ENCODE results near the gene SLC12A5.

SLC12A5 gene

DNA sequence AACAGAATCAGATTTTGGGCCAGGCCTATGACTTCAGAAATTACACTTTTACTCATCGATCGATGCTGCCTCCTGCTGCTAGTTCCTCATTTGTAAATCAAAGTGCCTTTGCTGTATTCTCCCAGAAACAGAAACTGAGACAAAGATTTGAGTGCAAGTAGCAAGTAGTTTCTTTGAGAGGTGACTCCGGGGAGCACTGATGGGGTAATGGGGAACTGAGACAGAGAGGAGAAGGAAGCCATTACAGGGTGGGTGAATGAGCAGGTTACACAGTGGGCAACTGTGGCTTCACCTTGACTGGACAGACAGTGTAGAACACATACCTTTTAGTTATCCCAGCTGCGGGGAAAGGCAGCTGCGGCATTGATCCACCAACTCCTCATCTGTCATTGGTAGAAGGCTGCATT is 79.4 kb downstream of the SLC12A5 start:
- TF ChIP-seq, protein P1, sequence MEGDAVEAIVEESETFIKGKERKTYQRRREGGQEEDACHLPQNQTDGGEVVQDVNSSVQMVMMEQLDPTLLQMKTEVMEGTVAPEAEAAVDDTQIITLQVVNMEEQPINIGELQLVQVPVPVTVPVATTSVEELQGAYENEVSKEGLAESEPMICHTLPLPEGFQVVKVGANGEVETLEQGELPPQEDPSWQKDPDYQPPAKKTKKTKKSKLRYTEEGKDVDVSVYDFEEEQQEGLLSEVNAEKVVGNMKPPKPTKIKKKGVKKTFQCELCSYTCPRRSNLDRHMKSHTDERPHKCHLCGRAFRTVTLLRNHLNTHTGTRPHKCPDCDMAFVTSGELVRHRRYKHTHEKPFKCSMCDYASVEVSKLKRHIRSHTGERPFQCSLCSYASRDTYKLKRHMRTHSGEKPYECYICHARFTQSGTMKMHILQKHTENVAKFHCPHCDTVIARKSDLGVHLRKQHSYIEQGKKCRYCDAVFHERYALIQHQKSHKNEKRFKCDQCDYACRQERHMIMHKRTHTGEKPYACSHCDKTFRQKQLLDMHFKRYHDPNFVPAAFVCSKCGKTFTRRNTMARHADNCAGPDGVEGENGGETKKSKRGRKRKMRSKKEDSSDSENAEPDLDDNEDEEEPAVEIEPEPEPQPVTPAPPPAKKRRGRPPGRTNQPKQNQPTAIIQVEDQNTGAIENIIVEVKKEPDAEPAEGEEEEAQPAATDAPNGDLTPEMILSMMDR (IDR thresholded peaks at IDR 0.05; ENCODE audit: control insufficient read depth, insufficient read depth, low read depth, low read length, missing control alignments) = no peak
- DNase-seq (ENCODE audit: low read depth) = no peak
- H3K4me3 ChIP-seq (ENCODE audit: control insufficient read depth, low read depth, low read length) = no peak overlapping the region

DNA sequence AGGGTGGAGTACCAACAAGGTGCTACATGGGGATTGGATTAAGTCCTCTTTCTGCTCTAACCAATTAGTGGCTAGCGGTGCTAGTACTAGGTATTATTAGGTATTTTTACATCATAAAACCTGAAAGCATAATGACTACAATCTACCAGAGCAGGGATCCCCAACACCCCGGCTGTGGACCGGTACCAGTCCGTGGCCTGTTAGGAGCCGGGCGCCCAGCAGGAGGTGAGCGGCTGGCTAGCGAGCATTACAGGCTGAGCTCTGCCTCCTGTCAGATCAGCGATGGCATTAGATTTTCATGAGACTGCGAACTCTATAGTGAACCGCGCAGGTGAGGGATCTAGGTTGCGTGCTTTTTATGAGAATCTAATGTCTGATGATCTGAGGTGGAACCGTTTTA is 80.0 kb downstream of the SLC12A5 start:
- DNase-seq (ENCODE audit: low read depth) = no peak
- TF ChIP-seq, protein P1 (IDR thresholded peaks at IDR 0.05; ENCODE audit: control insufficient read depth, insufficient read depth, low read depth, low read length, missing control alignments) = no peak
- H3K4me3 ChIP-seq (ENCODE audit: control insufficient read depth, low read depth, low read length) = no peak overlapping the region

All from AG09309 (cell line).